Measurements from ENCODE around the gene PTX4.

The PTX4 gene

DNA sequence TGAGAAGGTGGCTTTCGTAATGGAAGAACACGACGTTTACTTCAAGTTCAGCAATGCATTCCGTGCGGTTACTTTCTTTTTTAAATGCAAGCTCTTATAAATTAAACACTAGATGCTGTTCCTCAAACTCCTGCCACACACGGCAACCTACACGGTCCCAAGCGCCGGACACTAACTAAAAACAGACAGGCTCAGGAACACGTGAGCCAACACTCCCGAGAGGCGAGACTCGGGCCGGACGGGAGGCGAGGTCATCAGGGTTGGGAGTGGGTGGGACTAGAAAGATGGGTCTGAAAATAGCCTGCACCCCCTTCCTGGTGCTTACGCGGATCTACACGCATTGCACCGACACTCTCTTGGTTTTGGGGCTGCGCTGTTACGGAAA lies 20.3 kb downstream of the PTX4 start:
- in situ Hi-C loops (cut with HindIII; ENCODE audit: low sequenced_read_pairs): no loop called here
- no peak overlapping the region for H3K4me3 ChIP-seq (ENCODE audit: low read depth, low read length)
- DNase-seq (ENCODE audit: low read depth): no peak
- TF ChIP-seq, protein P1, sequence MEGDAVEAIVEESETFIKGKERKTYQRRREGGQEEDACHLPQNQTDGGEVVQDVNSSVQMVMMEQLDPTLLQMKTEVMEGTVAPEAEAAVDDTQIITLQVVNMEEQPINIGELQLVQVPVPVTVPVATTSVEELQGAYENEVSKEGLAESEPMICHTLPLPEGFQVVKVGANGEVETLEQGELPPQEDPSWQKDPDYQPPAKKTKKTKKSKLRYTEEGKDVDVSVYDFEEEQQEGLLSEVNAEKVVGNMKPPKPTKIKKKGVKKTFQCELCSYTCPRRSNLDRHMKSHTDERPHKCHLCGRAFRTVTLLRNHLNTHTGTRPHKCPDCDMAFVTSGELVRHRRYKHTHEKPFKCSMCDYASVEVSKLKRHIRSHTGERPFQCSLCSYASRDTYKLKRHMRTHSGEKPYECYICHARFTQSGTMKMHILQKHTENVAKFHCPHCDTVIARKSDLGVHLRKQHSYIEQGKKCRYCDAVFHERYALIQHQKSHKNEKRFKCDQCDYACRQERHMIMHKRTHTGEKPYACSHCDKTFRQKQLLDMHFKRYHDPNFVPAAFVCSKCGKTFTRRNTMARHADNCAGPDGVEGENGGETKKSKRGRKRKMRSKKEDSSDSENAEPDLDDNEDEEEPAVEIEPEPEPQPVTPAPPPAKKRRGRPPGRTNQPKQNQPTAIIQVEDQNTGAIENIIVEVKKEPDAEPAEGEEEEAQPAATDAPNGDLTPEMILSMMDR (IDR thresholded peaks at IDR 0.05; ENCODE audit: low read depth, low read length, missing control alignments): no peak

DNA sequence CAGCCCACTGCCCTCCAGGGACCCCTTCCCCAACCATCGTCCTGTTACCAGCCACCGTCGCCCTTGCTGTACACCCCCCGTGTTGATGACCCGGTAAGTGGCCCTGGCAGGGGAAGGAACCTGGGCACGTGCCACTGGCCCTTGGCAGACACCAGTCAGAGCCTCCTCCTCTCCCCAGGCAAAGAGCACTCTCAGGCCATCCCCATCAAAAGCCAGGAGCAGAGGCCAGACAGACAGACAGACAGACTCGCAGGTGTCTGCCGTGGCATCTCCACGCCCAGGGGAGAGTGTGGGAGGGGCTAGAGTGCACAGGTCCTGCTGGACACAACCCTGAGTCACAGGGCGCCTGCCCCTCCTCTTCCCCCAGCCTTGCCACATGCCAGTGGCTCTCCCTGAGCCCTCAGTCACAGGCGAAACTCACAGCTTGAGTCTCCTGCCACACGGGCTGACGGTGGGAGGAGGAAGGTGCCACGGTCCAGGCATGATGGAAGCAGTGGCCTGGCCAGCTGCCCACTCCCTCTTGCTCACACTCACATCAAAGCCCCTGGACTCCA lies 21.7 kb downstream of the PTX4 start:
- in situ Hi-C loops (cut with HindIII; ENCODE audit: low sequenced_read_pairs): no loop called here
- TF ChIP-seq, protein P1 (IDR thresholded peaks at IDR 0.05; ENCODE audit: low read depth, low read length, missing control alignments): no peak
- no peak overlapping the region for H3K4me3 ChIP-seq (ENCODE audit: low read depth, low read length)
- DNase-seq (ENCODE audit: low read depth): no peak

DNA sequence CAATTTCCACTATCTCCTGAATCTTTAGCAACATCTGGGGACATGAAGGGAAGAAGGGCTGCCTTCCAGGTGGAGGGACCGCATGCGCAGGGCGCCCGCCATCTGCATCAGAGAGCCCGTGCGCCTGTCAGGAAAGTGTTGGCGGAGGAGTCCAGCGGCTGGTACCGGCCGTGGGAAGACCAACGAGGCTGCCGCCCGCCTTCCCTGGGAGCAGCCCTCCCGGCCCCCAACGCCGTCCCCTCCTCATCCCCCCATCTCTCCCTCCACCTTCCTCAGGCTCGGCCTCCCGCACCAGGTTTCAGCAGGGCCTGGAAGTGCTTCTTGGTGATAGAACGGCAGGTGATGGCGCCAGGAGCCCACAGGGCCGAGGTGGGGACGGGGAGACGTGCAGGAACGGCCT lies 22.7 kb downstream of the PTX4 start:
- TF ChIP-seq, protein P1 (IDR thresholded peaks at IDR 0.05; ENCODE audit: low read depth, low read length, missing control alignments): no peak
- H3K4me3 ChIP-seq (ENCODE audit: low read depth, low read length): no peak overlapping the region
- no peak for DNase-seq (ENCODE audit: low read depth)
- in situ Hi-C loops (cut with HindIII; ENCODE audit: low sequenced_read_pairs): no loop called here

DNA sequence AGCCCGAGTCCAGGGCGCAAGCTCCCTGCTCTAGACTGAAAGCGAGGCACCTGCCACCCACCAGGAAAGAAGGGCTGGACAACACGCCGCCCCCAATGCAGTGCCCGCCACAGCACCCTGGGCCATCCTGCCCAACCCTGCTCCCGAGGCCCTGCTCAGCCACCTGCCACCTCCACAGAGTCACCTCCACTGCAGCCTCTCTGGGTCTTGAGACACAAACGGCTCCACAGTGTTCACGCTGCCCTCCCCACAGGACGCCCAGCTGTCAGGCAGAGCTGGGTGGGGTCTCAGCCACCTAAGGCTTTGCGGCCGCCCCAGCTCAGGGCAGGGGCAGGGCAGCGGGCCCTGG lies 23.2 kb downstream of the PTX4 start:
- DNase-seq (ENCODE audit: low read depth): no peak
- TF ChIP-seq, protein P1 (IDR thresholded peaks at IDR 0.05; ENCODE audit: low read depth, low read length, missing control alignments): no peak
- in situ Hi-C loops (cut with HindIII; ENCODE audit: low sequenced_read_pairs): no loop called here
- no peak overlapping the region for H3K4me3 ChIP-seq (ENCODE audit: low read depth, low read length)

DNA sequence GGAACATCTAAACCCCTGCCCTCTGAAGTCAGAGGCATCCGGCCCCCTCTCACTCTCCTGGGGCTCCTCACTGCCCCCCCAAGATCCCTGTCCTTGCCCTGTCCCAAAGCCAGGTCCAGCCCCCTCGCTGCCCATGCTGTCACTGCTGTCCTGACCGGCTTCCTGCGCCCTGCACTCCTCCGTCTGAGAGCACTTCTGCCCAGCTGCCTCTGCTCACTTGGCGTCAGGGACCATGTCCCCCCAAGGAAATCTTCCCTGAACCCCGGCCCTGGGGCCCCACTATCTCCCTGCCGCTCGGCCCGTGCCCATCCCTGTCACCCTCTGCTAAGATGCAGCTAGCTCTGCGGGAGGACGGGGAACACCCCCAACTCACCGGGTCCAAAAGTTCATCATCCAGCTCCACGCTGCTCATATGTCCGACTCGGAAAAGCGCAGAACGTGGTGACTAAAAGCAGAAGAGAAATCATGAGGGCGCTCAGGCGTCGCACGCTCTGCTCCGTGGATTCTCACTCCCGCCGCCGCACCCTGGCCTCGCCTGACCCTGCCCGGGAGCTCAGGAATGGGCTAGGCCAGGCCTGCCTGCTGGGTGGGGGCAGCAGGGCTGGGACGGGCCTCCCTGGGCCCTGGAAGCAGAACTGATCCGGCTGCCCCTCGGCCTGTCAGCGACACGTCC lies 23.7 kb downstream of the PTX4 start:
- in situ Hi-C loops (cut with HindIII; ENCODE audit: low sequenced_read_pairs): no loop called here
- DNase-seq (ENCODE audit: low read depth): no peak
- TF ChIP-seq, protein P1 (IDR thresholded peaks at IDR 0.05; ENCODE audit: low read depth, low read length, missing control alignments): no peak
- no peak overlapping the region for H3K4me3 ChIP-seq (ENCODE audit: low read depth, low read length)

DNA sequence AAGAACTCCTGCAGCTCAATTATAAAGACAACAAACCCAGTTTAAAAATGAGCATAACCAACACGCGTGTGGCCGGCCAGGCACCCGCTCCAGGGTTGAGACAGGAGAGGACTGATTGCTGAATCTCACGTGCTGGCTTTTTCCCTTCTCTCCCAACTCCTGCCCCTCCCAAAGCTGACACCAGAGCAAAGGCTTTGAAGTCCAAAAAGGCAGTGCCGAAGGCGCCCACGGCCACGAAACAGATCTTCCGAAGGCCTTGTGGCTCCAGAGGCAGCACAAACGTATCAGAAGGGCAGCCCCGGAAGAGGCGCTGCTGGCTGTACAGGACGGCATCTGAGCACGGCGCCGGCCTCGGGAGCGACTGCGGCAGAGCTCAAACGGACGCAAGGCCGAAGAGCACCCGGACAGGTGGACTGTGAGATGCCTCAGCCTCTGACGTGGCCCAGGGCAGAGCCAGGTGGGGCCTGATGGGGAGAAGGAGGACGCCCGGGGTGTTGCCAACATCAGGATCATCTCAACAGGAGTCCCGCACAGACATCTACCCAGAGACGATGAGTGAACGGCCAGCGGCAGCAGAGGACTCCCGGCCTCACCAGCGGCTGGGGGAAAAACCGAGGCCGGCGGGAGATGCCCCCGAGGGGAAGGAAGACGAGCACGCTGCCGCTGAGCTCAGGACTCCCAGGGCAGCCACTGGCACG lies 24.4 kb downstream of the PTX4 start:
- in situ Hi-C loops (cut with HindIII; ENCODE audit: low sequenced_read_pairs): no loop called here
- no peak for DNase-seq (ENCODE audit: low read depth)
- TF ChIP-seq, protein P1 (IDR thresholded peaks at IDR 0.05; ENCODE audit: low read depth, low read length, missing control alignments): no peak
- no peak overlapping the region for H3K4me3 ChIP-seq (ENCODE audit: low read depth, low read length)
